CD4-positive, alpha-beta T cell treated with Interleukin-17A for 4 hours (primary cell): ENCODE results near the gene SLC12A4.
"Not testable (repeated sequence)": the region's sequence is repeated elsewhere in the genome, so short reads cannot be mapped to it uniquely, and the experiment has no call there.

Experiments used
- DNase-seq: peaks from one replicate; pipeline ENCODE4 v3.0.0-alpha.2; 2020; ENCODE audit warnings: mixed read lengths

The SLC12A4 gene

DNA sequence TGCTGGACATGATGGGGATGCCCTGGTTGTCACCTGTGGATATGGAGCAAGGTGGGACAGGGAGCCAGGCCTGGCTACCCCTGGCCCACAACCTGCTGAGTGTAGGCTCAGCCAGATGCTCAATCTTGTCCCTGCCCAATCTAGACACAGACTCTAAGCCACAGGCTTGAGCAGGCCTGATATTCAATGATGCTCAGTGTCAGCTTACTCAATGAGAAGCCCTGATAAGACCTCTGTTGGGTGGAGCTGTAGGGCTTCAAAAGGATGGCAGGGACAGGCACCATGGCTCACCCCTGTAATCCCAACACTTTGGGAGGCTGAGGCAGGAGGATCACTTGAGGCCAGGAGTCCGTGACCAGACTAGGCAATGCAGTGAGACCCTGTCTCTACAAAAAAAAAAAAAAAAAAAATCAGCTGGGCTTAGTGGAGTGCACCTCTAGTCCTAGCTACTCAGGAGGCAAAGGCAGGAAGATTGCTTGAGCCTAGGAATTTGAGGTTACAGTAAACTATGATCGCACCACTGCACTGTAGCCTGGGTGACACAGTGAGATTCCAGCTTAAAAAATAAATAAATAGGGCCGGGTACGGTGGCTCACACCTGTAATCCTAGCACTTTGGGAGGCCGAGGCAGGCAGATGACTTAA, 27.9 kb downstream of the SLC12A4 start:
- no peak for DNase-seq

DNA sequence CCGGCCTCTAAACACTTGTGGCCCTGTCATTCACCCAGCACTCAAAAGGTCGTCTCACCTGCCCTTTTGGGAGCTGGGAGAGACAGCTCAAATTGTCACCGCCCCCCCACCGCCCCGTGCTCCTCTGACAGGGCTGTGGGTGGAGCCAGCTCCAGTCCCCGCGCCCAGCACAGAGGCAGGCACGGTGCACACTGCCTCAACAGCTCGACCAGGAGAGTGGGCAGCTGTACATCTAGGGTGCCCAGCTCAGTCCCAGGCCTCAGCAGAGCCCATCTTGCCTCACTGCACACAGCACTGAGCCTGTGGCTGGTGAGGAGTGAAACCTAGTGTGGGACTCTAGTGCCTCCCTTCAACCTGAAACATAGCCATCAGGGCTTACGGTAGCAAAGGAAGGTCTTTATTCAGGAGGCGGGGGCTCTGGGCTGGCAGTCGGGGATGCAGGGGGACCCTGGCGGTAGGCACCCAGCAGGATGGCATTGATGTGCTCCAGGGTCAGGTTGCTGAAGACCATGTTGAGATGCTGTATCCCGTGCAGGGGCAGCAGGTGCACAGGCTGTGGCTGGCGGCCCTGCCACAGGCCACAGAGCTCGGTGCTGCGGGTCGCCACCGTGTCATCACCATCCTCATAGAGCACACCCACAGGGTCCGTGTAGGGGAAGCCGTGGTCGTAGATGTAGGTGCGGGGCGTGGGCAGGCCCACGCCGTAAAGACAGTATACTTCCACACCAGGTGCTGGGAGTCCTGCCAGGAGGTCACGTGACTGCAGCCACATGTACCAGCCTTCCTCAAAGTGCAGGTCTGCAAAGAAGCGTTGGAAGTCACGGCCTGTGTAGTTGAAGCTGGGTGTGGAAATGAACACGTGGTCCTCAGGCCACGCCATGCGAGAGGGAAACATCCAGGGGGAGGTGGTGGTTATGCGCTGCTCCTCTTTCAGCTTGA, 28.7 kb downstream of the SLC12A4 start:
- DNase-seq = peak; percentile 69

DNA sequence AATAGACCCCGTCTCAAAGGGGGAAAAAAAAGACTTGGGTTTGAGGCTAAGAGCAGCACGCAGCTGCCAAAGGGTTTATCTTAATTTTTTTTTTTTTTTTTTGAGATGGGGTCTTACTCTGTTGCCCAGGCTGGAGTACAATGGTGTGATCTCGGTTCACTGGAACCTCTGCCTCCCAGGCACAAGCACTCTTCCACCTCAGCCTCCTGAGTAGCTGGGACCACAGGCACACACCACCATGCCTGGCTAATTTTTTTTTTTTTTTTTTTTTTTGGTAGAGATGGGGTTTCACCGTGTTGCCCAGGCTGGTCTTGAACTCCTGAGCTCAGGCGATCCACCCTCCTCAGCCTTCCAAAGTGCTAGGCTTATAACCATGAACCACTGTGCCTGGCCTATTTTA, 30.7 kb downstream of the SLC12A4 start:
- not testable (repeated sequence) for DNase-seq

DNA sequence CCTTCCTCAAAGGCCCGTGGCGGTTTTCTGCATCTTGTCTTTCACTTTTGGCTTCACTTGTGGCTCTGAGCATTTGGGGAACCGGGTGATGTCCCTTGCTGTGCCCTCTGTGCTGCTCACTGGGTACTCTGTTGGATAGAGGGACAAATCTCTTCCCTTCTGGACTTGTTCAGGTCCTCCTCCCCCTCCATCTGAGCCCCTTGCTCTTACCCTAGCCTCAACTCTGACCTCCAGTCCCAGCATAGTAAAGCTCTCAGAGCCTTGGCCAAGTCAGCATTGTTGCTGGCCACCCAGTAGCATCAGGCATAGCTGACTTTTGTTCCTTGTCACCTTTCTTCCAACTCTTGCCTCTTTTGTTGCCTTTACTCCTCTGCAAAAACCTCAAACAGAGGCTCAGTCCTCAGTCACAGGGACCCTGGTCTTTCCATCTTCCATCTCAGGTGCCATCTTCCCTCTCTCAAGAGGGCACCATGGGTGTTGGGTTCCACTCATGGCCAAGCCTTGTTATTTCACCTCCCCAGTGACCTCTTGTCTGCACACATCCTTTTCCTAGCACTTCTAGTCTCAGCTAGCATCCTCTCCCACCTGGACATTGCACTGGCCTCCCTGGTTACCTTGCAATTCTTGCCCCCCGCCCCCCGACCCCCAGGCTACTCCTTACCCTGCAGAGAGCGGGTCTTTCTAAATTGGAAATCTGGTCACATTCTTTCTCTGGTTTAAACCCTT, 31.4 kb downstream of the SLC12A4 start:
- peak; percentile 81 for DNase-seq

DNA sequence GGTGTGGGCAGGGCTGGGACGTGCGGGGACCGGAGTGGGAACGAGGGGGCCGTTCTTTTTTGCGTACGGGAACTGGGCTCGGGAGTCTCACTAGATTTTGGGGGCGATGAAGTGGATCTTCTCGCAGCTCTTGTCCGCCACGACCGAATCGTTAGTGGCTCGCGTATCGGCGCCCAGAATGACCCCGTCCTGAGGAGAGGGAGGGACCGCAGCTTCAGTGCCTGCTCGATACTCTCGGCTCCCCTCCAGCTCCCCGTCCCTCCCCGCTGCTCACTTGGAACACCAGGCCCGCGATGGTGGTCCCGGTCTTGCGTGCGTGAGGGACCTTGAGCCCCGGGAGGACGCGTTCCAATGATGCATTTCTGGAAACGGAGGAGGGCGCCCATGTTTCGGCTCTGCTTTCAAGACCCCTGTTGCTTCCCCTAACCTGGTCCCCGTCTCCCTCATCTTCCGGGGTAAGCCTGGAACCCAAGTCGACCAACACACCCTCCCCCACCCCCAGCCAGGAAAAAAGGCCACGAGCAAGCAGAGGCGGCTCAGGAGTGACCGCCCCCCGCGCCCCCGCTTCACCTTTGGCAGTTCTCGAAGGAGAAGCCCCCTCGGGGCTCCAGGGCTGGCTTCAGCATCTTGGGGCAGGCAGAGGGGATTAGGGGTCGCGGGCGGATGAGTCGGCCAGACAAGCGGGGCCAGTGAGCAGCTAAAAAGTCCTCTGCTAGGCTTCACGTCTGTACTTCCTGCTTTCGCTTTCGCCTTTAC, 32.1 kb downstream of the SLC12A4 start, which contains the start of gene PSMB10:
Gene PSMB10 (minus strand): TSS at position 727 of the 756 bp plus-strand sequence. CDS start 101 bp downstream, at position 626.
- no peak for DNase-seq

DNA sequence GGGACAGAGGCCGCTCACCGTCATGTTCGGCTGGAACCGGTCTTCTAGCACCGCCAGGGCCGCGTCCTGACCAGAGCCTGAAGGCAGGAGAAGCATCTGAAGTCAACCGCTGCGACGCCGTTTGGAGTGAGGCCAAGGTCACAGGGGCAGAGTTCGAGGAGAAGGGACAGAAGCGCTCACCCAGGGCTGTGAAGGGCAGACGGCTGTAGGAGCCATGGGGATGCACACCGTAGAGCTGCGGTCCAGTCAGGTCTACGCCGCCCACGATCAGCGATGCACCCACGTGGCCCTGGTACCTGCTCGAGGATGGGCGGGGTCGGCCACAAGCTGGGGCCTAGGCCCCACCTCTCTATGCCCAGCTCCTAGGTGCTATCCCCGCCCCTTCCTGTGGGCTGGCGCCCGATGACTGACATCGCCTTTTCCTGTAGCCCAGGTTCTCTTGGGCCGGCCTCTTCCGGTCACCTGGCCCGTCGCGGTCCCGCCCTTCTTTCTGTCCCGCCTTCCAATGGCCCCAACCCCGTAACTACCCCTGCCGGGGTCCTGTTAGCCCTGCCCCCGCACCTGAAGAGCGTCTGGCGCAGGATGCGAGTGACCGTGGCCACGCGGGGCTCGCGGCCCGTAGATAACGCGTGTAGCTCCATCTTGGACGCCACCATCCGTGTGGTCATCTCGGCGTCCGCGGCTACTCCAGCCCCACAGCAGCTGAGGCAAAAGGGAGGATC, 32.9 kb downstream of the SLC12A4 start:
- DNase-seq = peak; percentile 97

DNA sequence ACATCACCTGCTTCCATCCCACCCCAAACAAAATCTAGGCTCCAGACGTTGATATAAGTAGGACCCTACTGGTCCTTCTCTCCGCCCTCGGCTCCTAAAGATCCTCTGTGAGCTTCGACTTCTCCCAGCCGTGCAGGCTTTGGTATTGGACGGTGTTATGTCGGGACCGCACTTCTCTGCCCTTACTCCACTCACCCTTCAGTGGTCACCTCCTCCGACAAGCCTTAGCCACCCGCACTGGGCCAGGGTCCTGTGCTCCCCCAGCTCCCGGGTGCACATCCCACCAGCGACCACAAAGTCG, 33.4 kb downstream of the SLC12A4 start:
- DNase-seq = no peak

DNA sequence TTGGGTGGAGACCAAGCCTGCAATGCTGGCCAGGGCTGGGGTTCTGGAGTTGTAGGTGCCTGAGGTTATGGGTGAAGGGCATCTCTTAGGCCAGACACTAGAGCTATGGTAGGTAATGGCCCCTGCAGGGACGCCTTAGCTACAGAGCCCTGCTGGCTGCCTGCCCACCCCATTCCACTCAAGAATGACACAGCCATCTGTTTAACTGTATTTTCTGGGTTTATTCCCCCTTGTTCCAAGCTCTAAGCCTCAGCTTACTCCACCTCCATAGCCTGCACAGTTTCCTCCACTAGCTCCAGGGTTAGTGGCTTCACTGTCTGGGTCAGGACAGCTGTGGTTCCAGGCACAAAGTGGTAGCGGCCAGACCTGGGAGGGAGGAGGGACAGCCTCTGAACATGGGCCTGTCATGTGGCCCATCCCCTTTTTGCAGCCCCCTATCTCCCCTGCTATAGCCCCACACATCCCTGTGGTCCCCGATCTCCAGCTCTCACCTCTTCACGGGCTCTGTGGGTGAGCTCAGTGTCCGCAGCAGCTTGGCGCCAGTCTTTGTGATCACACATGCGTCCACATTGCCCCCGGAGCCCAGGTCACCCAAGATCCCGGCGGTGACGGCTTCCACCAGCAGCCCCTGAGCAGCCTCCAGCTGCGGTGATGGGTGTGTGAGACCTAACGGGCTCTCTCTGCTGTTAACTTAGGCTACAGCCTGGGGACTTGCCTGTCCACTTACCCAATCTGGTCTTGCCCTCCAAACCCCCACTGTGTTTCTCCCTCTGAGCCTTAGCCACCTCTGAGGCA, 33.9 kb downstream of the SLC12A4 start:
- no peak for DNase-seq

DNA sequence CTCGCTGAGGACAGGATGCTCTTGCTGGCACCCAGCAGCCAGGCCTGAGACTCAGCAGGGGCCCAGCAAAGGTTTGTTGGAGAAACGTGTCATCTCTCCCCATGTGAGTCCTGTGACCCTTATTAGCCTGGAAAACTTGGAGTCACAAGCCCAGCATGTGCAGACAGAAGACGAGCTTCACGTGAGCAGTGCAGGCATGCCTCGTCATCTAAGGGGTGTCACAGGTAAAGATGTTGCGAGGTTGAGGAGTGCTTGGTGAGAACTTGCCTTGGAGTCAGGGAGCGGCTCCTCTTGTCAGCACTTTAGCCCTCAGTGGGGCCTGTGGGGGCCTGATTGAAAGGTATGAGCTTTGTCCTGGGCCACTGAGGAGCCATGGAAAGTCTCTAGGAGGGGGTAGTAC, 34.6 kb downstream of the SLC12A4 start:
- DNase-seq = no peak

DNA sequence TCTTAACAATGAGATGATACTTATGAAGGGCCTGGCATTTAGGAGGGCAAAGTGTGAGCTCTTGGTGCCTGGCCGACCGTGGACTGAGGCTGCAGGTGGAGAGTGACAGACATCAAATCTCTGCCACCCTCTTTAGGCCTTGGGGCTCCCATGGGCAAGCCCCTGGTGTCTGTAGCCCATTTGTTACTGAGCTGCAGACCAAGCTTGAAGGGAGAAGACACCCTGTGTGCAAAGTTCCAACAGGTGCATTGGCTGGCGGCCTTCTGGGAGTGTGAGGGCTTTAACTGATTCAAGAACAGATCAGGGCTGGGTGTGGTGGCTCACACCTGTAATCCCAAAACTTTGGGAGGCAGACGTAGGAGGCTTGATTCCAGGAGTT, 36.0 kb downstream of the SLC12A4 start:
- no peak for DNase-seq

DNA sequence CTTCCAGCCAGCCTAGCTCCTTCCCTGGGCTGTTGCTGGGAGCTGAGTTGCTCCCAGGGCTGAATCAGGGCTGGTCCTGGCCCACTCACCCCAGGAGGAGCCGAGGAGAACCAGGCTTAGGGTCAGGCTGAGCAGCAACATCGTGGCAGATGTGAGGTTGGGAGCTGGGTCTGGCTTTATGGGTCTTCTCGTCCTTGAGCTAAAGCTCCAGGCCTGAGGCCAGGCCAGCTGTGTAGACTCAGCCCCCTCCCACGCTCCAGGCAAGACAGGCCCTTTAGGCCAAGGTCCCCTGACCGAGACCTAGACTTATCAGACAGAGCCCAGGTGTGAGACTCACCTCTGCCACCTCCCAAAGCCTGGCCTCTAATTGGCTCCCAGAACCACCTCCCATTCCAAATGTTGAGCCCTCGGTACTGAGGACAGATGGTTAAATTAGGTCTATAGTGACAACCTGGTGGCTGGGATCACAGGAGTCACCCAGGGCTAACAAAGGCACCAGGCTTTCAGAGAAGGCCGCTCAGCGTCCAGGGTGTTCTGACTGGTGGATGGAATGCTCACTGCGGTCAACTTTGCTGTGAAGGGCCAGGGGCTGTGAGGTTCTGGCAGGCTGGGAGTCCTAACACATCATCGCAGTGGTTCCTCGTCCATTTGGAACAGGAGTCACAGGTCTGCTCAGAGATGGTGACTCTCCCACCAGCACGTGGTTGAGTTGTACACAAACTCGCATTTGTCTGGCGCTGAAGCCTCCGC, 36.5 kb downstream of the SLC12A4 start, which contains the start of gene CTRL:
Gene CTRL (minus strand): TSS at position 151 of the 750 bp plus-strand sequence. CDS start 10 bp downstream, at position 141.
- DNase-seq = no peak

DNA sequence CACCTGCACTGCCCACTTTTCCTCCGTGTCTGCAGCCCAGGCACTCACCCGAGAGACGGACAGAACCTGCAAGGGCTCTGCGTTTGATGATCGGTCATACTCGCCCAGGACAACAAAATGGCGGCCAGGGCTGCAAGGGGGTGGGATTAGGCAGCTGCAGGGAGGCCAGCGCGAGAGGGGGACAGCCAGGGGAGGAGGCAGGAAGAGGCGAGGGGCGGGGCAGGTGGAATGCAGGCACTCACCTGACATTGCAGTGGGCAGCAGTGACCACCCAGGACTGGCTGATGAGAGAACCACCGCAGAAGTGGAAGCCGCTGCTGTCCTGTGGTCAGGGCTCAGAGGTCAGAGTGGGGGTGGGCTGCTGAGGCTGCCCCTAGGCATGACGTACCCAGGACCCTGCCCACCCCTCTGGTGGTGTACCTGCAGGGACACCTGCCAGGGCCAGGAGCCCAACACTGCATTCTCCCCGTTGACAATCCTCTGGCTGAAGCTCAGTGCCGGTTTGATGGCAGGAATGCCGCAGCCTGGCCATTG, 37.7 kb downstream of the SLC12A4 start:
- no peak for DNase-seq

DNA sequence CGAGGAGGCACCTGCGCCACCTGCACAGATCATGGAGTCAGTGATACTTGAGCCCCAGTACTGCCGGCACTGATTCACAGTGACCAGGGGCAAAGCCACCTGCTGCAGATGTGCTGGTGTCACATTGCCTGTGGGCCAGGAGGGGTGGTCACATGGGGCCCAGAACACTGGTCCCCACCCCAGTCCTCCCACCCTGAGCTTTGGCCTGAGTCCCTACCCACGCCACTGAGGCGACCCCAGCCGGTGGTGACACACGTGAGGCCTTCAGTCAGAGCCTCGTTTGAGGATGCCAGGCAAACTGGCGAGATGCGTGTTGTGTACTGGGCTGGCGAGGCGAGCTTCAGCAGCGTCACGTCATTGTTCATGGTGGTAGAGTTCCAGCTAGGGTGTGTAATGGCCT, 38.2 kb downstream of the SLC12A4 start:
- no peak for DNase-seq

DNA sequence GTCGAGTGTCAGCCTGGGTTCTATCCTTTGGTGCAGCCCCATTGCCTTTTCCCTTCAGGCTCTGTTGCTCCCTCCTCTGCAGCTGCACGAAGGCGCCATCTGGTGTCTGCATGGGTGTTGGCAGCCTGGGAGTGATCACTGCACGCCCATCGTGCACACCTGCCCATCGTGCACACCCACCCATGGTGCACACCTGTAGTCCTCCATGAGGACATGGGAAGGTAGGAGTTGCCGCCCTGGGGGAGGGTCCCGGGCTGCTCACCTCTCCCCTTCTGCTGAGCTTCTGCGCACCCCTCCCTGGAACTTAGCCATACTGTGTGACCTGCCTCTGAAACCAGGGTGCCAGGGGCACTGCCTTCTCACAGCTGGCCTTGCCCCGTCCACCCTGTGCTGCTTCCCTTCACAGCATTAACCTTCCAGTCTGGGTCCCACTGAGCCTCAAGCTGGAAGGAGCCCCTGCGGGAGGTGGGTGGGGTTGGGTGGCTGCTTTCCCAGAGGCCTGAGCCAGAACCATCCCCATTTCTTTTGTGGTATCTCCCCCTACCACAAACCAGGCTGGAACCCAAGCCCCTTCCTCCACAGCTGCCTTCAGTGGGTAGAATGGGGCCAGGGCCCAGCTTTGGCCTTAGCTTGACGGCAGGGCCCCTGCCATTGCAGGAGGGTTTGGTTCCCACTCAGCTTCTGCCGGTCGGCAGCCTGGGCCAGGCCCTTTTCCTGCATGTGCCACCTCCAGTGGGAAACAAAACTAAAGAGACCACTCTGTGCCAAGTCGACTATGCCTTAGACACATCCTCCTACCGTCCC, 39.7 kb downstream of the SLC12A4 start:
- DNase-seq = peak; percentile 83

DNA sequence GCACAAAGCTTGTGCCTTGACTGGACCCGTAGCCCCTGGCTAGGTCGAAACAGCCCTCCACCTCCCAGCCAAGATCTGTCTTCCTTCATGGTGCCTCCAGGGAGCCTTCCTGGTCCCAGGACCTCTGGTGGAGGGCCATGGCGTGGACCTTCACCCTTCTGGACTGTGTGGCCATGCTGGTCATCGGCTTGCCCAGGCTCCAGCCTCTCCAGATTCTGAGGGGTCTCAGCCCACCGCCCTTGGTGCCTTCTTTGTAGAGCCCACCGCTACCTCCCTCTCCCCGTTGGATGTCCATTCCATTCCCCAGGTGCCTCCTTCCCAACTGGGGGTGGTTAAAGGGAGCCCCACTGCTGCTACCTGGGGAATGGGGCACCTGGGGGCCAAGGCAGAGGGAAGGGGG, 40.3 kb downstream of the SLC12A4 start:
- no peak for DNase-seq

DNA sequence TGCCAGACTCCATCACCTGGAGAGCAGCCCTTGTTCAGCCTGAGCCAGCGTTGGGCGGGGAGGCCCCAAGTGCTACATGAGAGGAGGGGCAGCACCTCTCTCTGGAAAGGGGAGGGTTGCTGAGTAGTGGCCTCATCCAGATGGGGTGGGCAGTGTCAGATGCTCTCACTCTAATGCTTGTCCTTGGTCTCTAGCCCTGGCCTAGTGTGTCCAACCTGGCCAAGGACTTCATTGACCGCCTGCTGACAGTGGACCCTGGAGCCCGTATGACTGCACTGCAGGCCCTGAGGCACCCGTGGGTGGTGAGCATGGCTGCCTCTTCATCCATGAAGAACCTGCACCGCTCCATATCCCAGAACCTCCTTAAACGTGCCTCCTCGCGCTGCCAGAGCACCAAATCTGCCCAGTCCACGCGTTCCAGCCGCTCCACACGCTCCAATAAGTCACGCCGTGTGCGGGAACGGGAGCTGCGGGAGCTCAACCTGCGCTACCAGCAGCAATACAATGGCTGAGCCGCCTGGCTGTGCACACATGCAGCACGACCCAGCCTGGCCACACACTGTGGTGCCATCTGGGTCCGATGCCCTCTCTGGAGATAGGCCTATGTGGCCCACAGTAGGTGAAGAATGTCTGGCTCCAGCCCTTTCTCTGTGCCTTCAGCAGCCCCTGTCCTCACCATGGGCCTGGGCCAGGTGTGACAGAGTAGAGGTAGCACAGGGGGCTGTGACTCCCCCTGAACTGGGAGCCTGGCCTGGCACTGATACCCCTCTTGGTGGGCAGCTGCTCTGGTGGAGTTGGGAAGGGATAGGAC, 41.1 kb downstream of the SLC12A4 start:
- no peak for DNase-seq

DNA sequence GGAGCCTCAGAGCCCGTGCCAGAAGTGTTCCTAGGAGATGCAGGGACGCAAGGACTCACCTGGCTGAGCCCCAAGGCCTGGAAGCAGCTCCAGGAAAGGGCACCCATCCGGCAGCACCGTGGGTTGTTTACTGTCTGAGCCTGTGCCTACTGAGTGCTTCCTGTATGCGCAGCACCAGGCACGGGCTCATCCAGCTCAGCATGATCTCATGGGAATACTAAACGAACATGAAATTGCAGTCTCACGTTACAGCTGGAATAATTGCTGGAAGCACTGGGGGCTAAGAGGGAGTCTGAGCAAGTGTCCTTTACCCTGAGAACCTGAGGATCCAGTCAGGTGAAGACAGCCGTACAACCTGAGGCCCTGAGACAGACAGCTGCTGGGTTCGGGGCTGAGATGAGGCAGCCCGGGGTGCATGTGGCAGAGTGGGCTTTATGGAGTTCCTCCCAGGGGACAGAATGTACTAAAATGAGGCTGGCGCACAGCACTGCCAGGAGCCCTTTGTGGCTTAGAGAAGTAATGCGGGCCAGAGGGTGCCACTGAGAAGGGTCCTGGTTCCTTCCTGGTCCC, 42.2 kb downstream of the SLC12A4 start:
- no peak for DNase-seq
